Urinary bladder (tissue), 4 donors: ENCODE results near the gene LILRA6. TPM values are rescaled to one million over a fixed set of nuclear protein-coding genes. Genes with fewer than 3 reads are reported as not detected.
"Not testable (repeated sequence)": the region's sequence is repeated elsewhere in the genome, so short reads cannot be mapped to it uniquely, and the experiment has no call there.

ENCODE experiments used
- DNase-seq: peaks from one replicate; pipeline ENCODE4 v3.0.0-alpha.2; 2015; ENCODE audit errors: extremely low spot score
- H3K27ac ChIP-seq: one replicate; pipeline ENCODE4 v1.5.1; 2013; ENCODE audit warnings: low read depth, mild to moderate bottlenecking, moderate library complexity
- H3K36me3 ChIP-seq: one replicate; pipeline ENCODE4 v1.6.1; 2013; ENCODE audit warnings: mild to moderate bottlenecking, moderate library complexity; ENCODE audit not compliant: insufficient read depth
- H3K4me1 ChIP-seq: one replicate; pipeline ENCODE4 v1.6.1; 2013; ENCODE audit warnings: mild to moderate bottlenecking, moderate library complexity; ENCODE audit not compliant: insufficient read depth
- H3K4me3 ChIP-seq: one replicate; pipeline ENCODE4 v1.5.1; 2013; ENCODE audit warnings: low read depth, low read length
- WGBS: extraction: QIAGEN DNeasy Blood & Tissue Kit; methylation state at CpG from one replicate; pipeline ENCODE4 v1.1.7; 2013; 5-methylcytosine and 5-hydroxymethylcytosine counted together
- polyA plus RNA-seq: library from polyadenylated mRNA; stranded (reverse); fragments of 200-250 nt; gene quantifications from one replicate; pipeline ENCODE4 v1.2.3, GENCODE V29; 2013
- total RNA-seq: library from RNA; depleted of rRNA; stranded (reverse); fragments of >200 nt; gene quantifications from one replicate; pipeline ENCODE4 v1.2.3, GENCODE V29; 2014
- donor health status: healthy with polysubstance abuse.
- donor health status: healthy.

Gene LILRA6
- total RNA-seq (0.95 TPM), polyA plus RNA-seq (3.4 TPM)

DNA sequence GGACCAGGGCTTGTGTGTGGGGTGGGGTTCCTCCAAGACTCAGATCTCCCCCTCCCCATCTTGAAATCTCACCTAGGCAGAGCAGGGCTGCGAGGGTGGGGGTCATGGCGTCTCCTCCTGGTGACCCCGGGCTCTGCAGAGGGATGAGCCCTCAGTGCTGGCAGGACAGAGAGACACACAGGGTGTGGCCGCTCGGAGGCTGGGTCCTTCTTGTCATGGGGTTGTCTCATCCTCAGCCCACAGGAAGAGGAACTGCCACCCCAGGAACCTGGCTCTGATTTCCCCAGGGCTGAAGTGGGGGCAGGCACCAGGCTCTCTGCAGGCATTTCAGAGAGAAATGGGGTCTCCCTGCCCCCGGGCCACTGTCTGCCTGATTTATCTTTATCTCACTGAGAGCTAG lies at the start of gene LILRA6:
Gene LILRA6, minus strand, starts transcription at position 145 of the 400 bp plus-strand sequence.
- not testable (repeated sequence) for H3K4me1 ChIP-seq, DNase-seq, H3K4me3 ChIP-seq, H3K36me3 ChIP-seq, H3K27ac ChIP-seq
- 59% methylated on average over 6 of the region's 6 CpGs for WGBS

GRCh38 chr19:54289160-54289559 lies 46.6 kb upstream of the LILRA6 start:
- not testable (repeated sequence) for H3K36me3 ChIP-seq, H3K4me3 ChIP-seq, H3K4me1 ChIP-seq, DNase-seq, H3K27ac ChIP-seq
- WGBS: 60% methylated on average over 8 of the region's 8 CpGs

- no peak for DNase-seq
- H3K4me3 ChIP-seq: no peak overlapping the region
- no peaks in the 10 kb centered on the region for H3K4me1 ChIP-seq
- H3K36me3 ChIP-seq: no peaks in the 10 kb centered on the region
- no peak overlapping the region for H3K27ac ChIP-seq
- WGBS: 35% methylated on average over 4 of the region's 4 CpGs
These were observed 44.9 kb upstream of the LILRA6 start for GRCh38 chr19:54287456-54287855.

DNA sequence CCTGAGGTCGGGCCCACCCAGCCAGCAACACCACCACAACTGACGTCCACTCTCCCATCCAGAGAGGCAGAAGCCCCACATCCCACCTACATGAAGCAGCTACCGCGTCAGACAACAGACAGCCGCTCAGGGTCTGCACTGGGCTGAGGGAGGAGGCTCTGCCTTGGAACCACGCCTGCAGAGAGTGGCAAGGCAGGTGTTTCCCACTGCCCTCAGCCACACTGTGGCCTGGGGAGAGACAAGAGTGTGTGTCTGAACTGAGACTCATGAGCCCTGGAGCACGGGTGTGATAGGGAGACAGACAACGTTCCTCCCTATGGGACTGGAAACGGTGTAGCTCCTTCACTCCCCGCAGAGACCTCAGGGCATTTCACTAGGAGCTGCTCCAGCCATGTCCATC lies 43.7 kb upstream of the LILRA6 start:
- H3K4me3 ChIP-seq, H3K36me3 ChIP-seq, H3K4me1 ChIP-seq, H3K27ac ChIP-seq, DNase-seq: not testable (repeated sequence)
- 69% methylated on average over 8 of the region's 10 CpGs for WGBS

GRCh38 chr19:54285427-54286056 lies 43.0 kb upstream of the LILRA6 start:
- not testable (repeated sequence) for DNase-seq, H3K36me3 ChIP-seq, H3K4me1 ChIP-seq, H3K4me3 ChIP-seq, H3K27ac ChIP-seq
- 72% methylated on average over 11 of the region's 12 CpGs for WGBS

DNA sequence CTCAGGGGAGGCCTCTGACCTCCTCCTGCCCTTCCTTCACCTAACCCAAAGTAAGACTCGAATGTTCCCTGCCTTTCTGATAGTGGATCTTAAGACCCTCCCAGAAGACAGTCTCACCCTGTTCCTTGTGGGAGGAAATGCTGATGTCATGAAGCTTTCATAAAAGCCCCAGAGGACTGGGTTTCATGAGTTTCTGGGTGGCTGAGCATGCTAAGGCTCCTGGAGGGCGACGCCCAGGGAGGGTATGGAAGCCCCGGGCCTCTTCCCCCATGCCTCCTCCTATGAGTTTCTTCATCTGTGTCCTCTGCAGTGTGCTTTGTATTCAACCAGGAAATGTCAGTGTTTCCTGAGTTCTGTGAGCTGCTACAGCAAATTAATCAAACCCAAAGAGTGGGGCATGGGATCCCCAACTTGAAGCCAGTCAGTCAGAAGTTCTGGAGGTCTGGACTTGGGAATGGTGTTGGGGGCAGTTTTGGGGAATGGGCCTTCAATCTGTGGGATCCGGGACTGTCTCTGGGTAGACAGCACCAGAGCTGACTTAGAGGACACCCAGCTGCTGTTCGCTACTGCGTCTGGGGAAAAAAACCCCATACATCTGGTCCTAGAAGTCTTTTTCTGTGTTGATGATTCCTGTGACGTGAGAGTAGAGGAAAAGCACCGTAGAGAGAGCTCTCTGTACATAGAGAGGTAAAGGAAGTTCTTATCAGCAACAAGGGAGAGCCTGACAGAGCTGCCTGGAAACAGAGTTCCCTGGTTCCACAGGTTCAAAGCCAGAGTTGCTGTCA lies 40.3 kb upstream of the LILRA6 start:
- Histone ChIP-seq H3K4me1 (no peaks in the 10 kb centered on the region), H3K27ac (no peak overlapping the region), H3K36me3 (no peaks in the 10 kb centered on the region), H3K4me3 (no peak overlapping the region)
- no peak for DNase-seq
- WGBS: 41% methylated on average over 9 of the region's 9 CpGs

- not testable (repeated sequence) for H3K27ac ChIP-seq, H3K36me3 ChIP-seq, H3K4me1 ChIP-seq, DNase-seq, H3K4me3 ChIP-seq
- 73% methylated on average over 5 of the region's 5 CpGs for WGBS
These were observed 39.1 kb upstream of the LILRA6 start for GRCh38 chr19:54281729-54282075.

DNA sequence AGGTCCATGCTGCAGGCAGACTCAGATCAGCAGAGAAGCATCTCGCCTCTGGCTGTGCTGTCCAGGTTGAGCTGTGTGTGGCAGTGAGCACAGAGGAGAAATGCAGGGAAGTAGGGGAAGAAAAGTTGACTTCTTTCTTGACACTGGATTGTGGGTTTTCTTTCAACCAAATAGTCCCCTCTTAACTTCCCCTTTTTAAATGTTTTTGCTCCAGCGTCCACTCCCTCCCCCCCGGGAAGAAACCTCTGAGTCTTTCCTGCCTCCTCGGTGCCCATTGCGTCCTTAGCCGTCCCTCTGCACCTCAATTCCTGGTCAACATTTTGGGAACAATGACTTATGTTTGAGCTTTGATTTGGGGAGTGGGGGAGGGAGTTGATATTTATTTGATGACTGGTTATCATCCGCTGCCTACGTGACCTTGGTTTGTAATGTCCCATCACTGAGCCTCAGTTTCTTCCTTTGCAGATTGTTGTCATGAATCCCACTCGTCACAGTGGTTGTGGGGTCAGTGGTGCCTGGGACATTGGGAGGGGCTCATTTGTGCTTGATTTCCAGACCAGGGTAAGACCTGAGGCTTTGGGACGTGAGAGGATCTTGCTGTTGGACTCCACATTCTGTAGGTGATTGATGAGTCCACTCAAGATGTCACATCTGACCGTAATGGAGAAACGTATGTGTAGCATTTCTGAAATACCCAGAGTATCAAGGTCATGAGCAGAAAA lies 38.6 kb upstream of the LILRA6 start, which contains the start of gene LILRB2:
Gene LILRB2, minus strand, starts transcription at position 104 of the 722 bp plus-strand sequence. CDS start 614 bp downstream, outside the sequence.
- no peak for DNase-seq
- no peak within 1 kb of the TSS for H3K4me3 ChIP-seq
- WGBS: 72% methylated on average over 12 of the region's 12 CpGs
- H3K4me1 ChIP-seq: no peaks in the 10 kb centered on the region
- no peak within 1 kb of the TSS for H3K27ac ChIP-seq
- no peaks in the 10 kb centered on the region for H3K36me3 ChIP-seq

DNA sequence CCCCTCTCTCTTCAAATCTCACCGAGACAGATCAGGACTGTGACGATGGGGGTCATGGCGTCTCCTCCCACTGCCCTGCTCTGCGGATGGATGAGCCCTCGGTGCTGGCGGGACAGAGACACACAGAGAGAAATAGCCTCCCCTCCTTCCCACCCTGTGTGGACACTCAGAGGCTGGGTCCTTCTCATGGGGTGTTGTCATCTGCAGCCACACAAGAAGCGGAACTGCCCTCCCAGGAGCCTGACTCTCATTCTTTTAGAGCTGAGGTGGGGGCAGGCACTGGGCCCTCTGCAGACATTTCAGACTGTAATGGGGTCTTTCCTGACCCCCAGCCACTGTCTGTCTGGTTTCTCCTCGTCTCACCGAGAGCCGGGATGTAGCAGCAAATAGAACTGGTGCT lies 37.9 kb upstream of the LILRA6 start:
- 62% methylated on average over 10 of the region's 10 CpGs for WGBS
- DNase-seq, H3K4me3 ChIP-seq: not testable (repeated sequence)

DNA sequence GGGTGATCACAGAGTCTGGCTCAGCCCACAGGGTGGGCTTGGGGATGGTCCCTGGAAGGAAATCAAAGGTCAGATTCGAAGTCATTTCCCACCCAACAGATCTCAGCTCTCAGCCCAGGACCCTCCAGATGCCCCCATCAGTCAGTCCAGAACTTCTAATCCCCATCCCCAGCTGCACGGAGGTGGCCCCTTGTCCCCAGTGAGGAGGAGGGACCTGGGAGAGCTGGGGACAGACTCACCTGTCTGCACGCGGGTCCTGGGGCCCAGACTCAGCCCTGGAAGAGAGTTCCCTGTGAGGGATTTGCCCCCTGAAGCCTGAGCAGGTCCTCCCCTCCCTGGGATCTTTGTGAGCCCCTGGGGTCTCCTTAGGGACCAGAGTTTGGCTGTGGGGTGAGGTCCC lies 37.4 kb upstream of the LILRA6 start:
- WGBS: 28% methylated on average over 4 of the region's 4 CpGs
- not testable (repeated sequence) for H3K4me3 ChIP-seq, DNase-seq

More for the DNA sequence above, 37.9 kb upstream of the LILRA6 start:
- not testable (repeated sequence) for H3K27ac ChIP-seq, H3K4me1 ChIP-seq, H3K36me3 ChIP-seq

DNA sequence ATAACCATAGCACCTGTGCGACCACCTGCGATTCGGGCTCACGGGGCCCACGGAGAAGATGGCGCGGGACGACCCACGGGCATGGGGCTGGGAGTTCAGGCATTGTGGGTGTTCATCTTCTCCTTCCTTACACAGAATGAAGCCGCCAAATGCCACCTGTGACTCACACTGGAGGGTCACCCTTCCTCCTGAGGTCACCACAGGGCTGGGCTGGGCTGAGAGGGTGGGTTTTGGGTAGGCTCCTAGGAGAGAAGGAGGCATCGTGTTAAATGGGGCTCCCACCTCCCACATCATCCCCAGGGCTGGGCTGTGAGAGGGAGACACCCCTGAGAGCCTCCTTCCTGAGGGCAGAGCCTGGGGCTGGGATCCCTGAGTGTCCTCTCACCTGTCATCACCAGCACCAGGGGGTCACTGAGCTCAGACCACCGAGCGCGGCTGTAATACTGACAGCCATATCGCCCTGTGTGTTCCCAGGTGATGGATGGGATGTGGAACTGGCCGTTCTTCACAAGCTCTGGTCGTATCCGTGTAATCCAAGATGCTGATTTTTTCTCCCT lies 36.9 kb upstream of the LILRA6 start:
- no peaks in the 10 kb centered on the region for H3K4me1 ChIP-seq
- H3K27ac ChIP-seq: no peak overlapping the region
- no peaks in the 10 kb centered on the region for H3K36me3 ChIP-seq
- H3K4me3 ChIP-seq: no peak overlapping the region
- WGBS: 85% methylated on average over 18 of the region's 18 CpGs
- no peak for DNase-seq

More for the DNA sequence above, 37.4 kb upstream of the LILRA6 start:
- H3K4me1 ChIP-seq, H3K27ac ChIP-seq, H3K36me3 ChIP-seq: not testable (repeated sequence)

DNA sequence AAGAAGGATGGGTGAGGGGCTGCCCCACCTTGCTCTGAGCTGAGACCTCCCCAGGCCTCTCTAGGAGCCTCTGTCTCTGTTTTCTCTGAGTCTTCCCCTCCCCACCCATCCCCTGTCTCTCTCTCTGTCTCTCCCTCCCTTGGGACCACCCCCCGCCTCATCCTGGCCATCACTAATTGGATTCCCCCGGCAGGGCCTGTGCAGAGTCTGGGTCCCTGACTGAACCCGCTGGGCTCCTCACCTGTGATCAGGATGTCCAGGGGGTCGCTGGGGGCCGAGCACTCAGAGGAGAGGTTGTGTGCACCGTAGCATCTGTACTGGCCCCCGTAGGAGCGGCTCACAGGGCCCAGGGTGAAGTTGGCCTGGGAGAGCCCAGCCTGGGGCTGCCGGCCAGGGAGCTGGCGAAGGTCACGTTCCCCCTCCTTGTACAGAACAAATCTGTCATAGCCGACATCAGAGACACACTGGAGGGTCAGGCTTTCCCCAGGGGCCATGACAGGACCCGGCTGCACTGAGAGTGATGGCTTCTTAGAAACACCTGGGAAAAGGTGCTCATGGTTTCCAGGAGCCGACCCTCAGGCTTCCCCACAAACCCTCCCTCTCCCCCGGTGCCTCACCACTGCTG lies 36.1 kb upstream of the LILRA6 start:
- H3K36me3 ChIP-seq, H3K4me3 ChIP-seq, DNase-seq, H3K4me1 ChIP-seq, H3K27ac ChIP-seq: not testable (repeated sequence)
- 73% methylated on average over 15 of the region's 15 CpGs for WGBS

DNA sequence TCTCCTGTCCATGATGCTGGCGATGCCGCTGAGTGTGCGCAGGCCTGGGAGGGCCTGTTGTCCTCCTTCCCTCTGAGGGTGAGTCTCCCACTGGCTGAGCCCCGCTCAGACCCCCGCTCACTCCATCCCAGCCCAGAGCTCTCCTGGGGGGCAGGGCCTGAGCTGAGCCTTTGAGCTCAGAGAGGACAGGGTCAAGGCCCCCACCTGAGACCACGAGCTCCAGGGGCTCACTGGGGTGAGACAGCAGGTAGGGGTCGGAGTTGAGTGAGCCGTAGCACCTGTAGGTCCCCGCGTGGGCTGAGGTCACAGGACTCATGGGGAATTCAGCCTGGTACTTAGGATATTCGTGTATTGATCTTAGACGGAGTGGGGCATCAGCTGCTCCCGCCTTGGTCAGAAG lies 35.5 kb upstream of the LILRA6 start:
- 83% methylated on average over 13 of the region's 13 CpGs for WGBS
- H3K36me3 ChIP-seq, H3K4me3 ChIP-seq, H3K27ac ChIP-seq, DNase-seq, H3K4me1 ChIP-seq: not testable (repeated sequence)
